Thoracic aorta (tissue), 2 donors: ENCODE measurements around the gene SPINT4. TPM values are rescaled to one million over a fixed set of nuclear protein-coding genes. Genes with fewer than 3 reads are reported as not detected.

ENCODE experiments used
- ATAC-seq: fragments of 150-250 bp; one replicate; pipeline ENCODE4 v1.8.0; 2017; ENCODE audit warnings: low read depth; ENCODE audit not compliant: insufficient number of reproducible peaks, low FRiP score
- DNase-seq: peaks from one replicate; pipeline ENCODE4 v3.0.0-alpha.2; 2020; ENCODE audit warnings: low spot score
- H3K27ac ChIP-seq, 2 donors: fragments of 200-600 bp; sonication (generic); 1 replicate in 1 of 2; 2 replicates in 1 of 2; pipeline ENCODE4 v1.5.1; 2016; ENCODE audit warnings: mild to moderate bottlenecking in 2 of 2, moderate library complexity in 2 of 2
- H3K27me3 ChIP-seq: fragments of 200-600 bp; sonication (generic); replicated peaks from 2 replicates; pipeline ENCODE4 v1.6.0; 2016; ENCODE audit warnings: mild to moderate bottlenecking; ENCODE audit not compliant: insufficient read depth
- H3K36me3 ChIP-seq: fragments of 200-600 bp; sonication (generic); one replicate; pipeline ENCODE4 v1.5.1; 2016
- H3K4me1 ChIP-seq, 2 donors: fragments of 200-600 bp; sonication (generic); 1 replicate in 1 of 2; 2 replicates in 1 of 2; pipeline versions ENCODE4 v1.5.1 to v1.6.0; 2016; ENCODE audit warnings: low read depth in 2 of 2, mild to moderate bottlenecking in 1 of 2; ENCODE audit not compliant: control insufficient read depth in 1 of 2
- H3K4me3 ChIP-seq: fragments of 200-600 bp; sonication (generic); 2 replicates; pipeline ENCODE4 v1.5.1; 2016; ENCODE audit warnings: mild to moderate bottlenecking
- H3K9me3 ChIP-seq: fragments of 200-600 bp; sonication (generic); 2 replicates; pipeline ENCODE4 v1.5.1; 2016
- CTCF ChIP-seq: fragments of 200-600 bp; sonication (generic); IDR thresholded peaks from one replicate; pipeline ENCODE4 v1.5.1; 2019; ENCODE audit warnings: antibody characterized with exemption
- total RNA-seq, 2 donors: library from RNA; depleted of rRNA; stranded (reverse); fragments of >200 nt; gene quantifications; one replicate each; pipeline versions ENCODE4 v1.1.0 to v1.2.3, GENCODE V29; 2016

Gene SPINT4
- total RNA-seq, 2 donors from 2014 or later, result not detected

GRCh38 chr20:45727044-45727443 is 4.9 kb downstream of the SPINT4 start:
- peaks cover 5% of the 10 kb centered on the region for H3K9me3 ChIP-seq
- H3K27me3 ChIP-seq, result no peaks in the 10 kb centered on the region
- no peak for DNase-seq
- no peaks in the 10 kb centered on the region for H3K4me1 ChIP-seq
- H3K4me3 ChIP-seq, result no peak overlapping the region
- no peaks in the 10 kb centered on the region for H3K36me3 ChIP-seq
- TF ChIP-seq CTCF, result no peak
- ATAC-seq, result no peak
- no peak overlapping the region for H3K27ac ChIP-seq

- Histone ChIP-seq H3K36me3 (no peaks in the 10 kb centered on the region), H3K27ac (no peak overlapping the region), H3K4me1 (no peaks in the 10 kb centered on the region), H3K27me3 (no peaks in the 10 kb centered on the region), H3K4me3 (no peak overlapping the region), H3K9me3 (peaks cover 11% of the 10 kb centered on the region)
- DNase-seq (no peak), ATAC-seq (no peak)
- no peak for TF ChIP-seq CTCF
Observed at GRCh38 chr20:45732199-45732598, 10.1 kb downstream of the SPINT4 start.

- Histone ChIP-seq H3K36me3 (no peaks in the 10 kb centered on the region), H3K4me3 (no peak overlapping the region), H3K9me3 (peaks cover 11% of the 10 kb centered on the region), H3K4me1 (no peaks in the 10 kb centered on the region), H3K27me3 (no peaks in the 10 kb centered on the region), H3K27ac (no peak overlapping the region)
- no peak for DNase-seq
- ATAC-seq, result no peak
- TF ChIP-seq CTCF, result no peak
Observed at GRCh38 chr20:45735552-45735951, 13.4 kb downstream of the SPINT4 start.

- H3K36me3 ChIP-seq, result no peaks in the 10 kb centered on the region
- no peak for TF ChIP-seq CTCF
Observed at GRCh38 chr20:45735988-45736387, 13.8 kb downstream of the SPINT4 start.

GRCh38 chr20:45742596-45742995 is 20.4 kb downstream of the SPINT4 start:
- Histone ChIP-seq H3K9me3 (no peaks in the 10 kb centered on the region), H3K36me3 (no peaks in the 10 kb centered on the region), H3K4me3 (no peak overlapping the region), H3K4me1 (no peaks in the 10 kb centered on the region), H3K27me3 (no peaks in the 10 kb centered on the region), H3K27ac (no peak overlapping the region)
- ATAC-seq (no peak), DNase-seq (no peak)
- TF ChIP-seq CTCF, result no peak

More at GRCh38 chr20:45735988-45736387, 13.8 kb downstream of the SPINT4 start:
- H3K4me3 ChIP-seq, result no peak overlapping the region
- H3K27ac ChIP-seq, result no peak overlapping the region
- ATAC-seq (no peak), DNase-seq (no peak)
- no peaks in the 10 kb centered on the region for H3K4me1 ChIP-seq
- H3K27me3 ChIP-seq, result no peaks in the 10 kb centered on the region
- peaks cover 11% of the 10 kb centered on the region for H3K9me3 ChIP-seq
